SJCRH30 (cell line): Measurements from ENCODE around the gene SPOCK1. TPM values are rescaled to one million over a fixed set of nuclear protein-coding genes. Genes with fewer than 3 reads are reported as not detected.

Source experiments
- DNase-seq, 2 experiments: peaks; one replicate each; pipeline ENCODE4 v3.0.0-alpha.2; 2015 to 2020
- H3K27ac ChIP-seq: fragments of 250-450 bp; sonication (Bioruptor Pico); 2 replicates; pipeline ENCODE4 v1.5.1; 2020; ENCODE audit warnings: mild to moderate bottlenecking, moderate library complexity
- H3K27me3 ChIP-seq: fragments of 250-450 bp; sonication (Bioruptor Pico); 2 replicates; pipeline ENCODE4 v1.5.1; 2020; ENCODE audit warnings: mild to moderate bottlenecking, moderate library complexity
- H3K36me3 ChIP-seq: fragments of 250-450 bp; sonication (Bioruptor Pico); 2 replicates; pipeline ENCODE4 v1.5.1; 2020; ENCODE audit warnings: mild to moderate bottlenecking, moderate library complexity
- H3K4me1 ChIP-seq: fragments of 250-450 bp; sonication (Bioruptor Pico); 2 replicates; pipeline ENCODE4 v1.5.1; 2020; ENCODE audit warnings: mild to moderate bottlenecking, moderate library complexity
- H3K4me3 ChIP-seq: fragments of 250-450 bp; sonication (Bioruptor Pico); 2 replicates; pipeline ENCODE4 v1.5.1; 2020; ENCODE audit warnings: mild to moderate bottlenecking, moderate library complexity
- H3K9me3 ChIP-seq: fragments of 250-450 bp; sonication (Bioruptor Pico); replicated peaks from 2 replicates; pipeline ENCODE4 v1.5.1; 2020; ENCODE audit warnings: mild to moderate bottlenecking, moderate library complexity
- total RNA-seq: library from RNA; depleted of rRNA; stranded (reverse); fragments of >200 nt; shearing (Covaris generic); gene quantifications from 2 replicates; pipeline ENCODE4 v1.2.3, GENCODE V29; 2014

Gene SPOCK1
- total RNA-seq, 1 experiment from 2014 or later, result 0.06 TPM

DNA sequence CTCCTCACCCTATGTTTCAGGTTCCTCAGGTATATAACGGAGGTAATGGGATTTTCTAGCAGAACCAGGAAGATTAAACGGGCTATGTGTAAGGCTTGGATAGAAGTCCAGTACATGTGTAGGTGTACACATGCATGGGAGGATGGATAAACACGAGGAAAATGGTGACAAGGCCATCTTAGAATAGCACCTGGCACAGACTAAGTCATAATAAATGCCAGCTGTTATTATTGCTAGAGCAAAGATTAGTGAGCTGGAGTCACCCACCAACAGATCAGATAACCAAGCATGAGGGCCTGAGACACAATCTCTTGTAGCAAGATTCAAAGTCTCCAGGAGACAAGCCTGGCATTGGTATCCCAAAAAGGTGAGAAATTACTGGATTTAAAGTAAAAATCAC, 21.1 kb downstream of the SPOCK1 start:
- Histone ChIP-seq H3K4me3 (no peak overlapping the region), H3K27ac (no peak overlapping the region), H3K4me1 (no peaks in the 10 kb centered on the region), H3K27me3 (no peaks in the 10 kb centered on the region), H3K9me3 (no peaks in the 10 kb centered on the region), H3K36me3 (no peaks in the 10 kb centered on the region)
- DNase-seq, result no peak

DNA sequence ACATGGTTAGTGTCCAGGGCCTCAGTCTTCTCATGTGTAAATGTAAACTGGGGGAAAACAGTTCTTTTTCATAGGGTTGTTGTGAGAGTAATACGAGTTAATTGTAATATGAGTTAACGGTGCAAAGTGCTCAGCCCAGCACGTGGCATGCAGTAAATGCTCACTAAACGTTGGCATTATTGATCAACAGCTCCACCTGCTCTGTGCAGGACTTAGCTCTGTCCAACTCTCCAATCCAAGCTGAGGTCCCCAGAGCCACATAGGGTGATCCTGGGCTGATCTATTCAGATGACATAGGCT, 28.3 kb downstream of the SPOCK1 start:
- Histone ChIP-seq H3K27ac (no peak overlapping the region), H3K27me3 (no peaks in the 10 kb centered on the region), H3K4me3 (no peak overlapping the region), H3K4me1 (no peaks in the 10 kb centered on the region), H3K36me3 (no peaks in the 10 kb centered on the region), H3K9me3 (no peaks in the 10 kb centered on the region)
- no peak for DNase-seq

DNA sequence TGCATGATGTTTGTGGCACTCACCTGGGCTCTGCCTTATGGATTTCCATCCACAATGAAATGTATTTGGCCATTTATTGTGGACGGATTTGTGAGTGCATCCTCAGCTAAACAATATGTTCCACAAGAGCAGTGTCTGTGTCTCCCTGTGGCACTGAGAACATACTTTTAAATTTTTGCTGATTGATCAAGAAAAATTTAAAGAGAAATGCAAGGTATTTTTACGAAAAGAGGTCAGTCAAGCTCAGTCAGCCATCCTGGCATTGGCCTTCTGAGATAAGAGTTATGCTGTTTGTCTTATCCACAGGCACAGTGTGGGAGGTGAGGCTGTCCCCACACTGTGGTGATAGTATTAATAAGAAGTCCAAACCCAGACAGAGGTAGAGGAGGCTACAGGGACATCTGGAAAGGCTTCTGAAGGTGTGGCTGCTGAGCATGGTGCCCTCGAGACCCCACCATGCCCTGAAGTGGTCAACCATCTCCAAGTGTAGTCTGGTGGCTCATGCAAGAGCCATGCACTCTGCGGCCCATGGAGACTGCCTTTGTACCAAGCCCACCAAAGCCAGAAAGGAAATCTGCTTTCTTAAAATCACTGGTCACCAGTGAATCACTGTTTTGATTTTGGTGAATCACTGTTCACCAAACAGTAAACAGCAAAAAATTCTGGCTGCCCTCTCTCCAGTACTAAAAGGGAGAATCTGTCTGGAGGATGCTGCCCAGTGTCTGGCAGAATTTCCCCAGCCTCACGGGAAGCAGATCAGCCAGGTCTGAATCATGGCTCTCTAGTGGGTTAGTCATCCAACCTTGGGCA, 28.8 kb downstream of the SPOCK1 start:
- Histone ChIP-seq H3K4me3 (no peak overlapping the region), H3K9me3 (no peaks in the 10 kb centered on the region), H3K27ac (no peak overlapping the region), H3K36me3 (no peaks in the 10 kb centered on the region), H3K4me1 (no peaks in the 10 kb centered on the region), H3K27me3 (no peaks in the 10 kb centered on the region)
- no peak for DNase-seq

DNA sequence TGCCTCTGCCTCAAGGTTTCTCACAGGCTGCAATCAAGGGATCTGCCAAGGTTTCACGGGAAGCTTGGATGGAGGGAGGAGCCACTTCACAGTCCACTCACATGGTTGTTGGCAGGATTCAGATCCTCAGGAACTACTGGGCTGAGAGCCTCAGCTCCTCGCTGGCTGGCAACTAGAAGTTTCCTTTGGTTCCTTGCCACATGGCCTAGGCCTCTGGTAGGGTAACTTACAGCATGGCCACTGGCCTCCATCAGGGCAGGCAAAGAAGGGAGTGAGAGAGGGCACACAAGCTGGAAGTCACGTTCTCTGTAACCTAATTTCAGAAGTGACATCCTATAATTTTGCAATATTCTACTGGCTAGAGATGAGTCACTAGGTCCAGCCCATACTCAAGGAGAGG, 32.2 kb downstream of the SPOCK1 start:
- Histone ChIP-seq H3K4me1 (no peaks in the 10 kb centered on the region), H3K9me3 (no peaks in the 10 kb centered on the region), H3K27me3 (no peaks in the 10 kb centered on the region), H3K36me3 (no peaks in the 10 kb centered on the region), H3K4me3 (no peak overlapping the region), H3K27ac (no peak overlapping the region)
- DNase-seq, result no peak

DNA sequence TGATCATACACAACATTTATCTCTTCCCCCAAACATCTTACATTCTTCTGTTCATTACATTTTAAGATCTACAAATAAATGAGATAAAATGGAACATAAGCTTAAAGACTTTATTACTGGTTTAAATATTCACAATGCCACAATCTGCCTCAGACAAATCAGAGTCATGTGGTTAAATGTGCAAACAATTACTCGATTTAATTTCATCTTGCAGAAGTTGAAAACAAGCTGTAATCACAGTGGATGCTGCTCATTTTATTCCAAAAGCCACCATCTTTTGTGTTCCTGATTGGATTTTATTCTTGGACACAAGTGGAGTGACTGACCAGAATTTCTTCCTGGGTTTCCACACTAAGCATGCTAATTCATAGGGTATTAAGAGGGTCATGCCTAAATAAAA, 33.2 kb downstream of the SPOCK1 start:
- no peak overlapping the region for H3K4me3 ChIP-seq
- H3K4me1 ChIP-seq, result no peaks in the 10 kb centered on the region
- no peaks in the 10 kb centered on the region for H3K36me3 ChIP-seq
- no peak overlapping the region for H3K27ac ChIP-seq
- no peak for DNase-seq
- H3K27me3 ChIP-seq, result no peaks in the 10 kb centered on the region
- H3K9me3 ChIP-seq, result no peaks in the 10 kb centered on the region

DNA sequence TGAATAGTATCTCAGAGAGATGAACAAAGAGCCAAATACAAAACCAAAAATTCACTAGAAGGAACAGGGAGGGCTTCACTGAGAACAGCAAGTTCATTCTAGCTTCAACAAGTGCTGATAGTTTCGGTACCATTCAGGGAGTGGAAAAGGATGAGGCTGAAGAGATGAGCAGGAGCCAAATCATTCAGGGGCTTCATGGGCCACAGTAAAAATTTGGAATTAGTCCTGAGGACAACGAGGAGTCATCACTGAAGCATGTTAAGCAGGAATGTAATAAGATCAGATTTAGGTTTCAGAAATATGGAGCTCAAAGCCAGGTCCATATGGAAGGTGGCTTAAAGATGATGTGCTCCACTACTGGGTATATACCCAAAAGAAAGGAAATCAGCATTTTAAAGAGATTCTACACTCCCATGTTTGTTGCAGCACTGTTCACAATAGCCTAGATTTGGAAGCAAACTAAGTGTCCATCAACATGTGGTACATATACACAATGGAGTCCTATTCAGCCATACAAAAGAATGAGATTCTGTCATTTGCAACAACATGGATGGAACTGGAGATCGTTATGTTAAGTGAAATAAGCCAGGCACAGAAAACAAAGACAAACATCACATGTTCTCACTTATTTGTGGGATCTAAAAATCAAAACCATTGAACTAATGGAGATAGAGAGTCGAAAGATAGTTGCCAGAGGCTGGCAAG, 36.2 kb downstream of the SPOCK1 start:
- no peaks in the 10 kb centered on the region for H3K36me3 ChIP-seq
- no peak for DNase-seq
- H3K9me3 ChIP-seq, result no peaks in the 10 kb centered on the region
- H3K27me3 ChIP-seq, result no peaks in the 10 kb centered on the region
- H3K4me1 ChIP-seq, result no peaks in the 10 kb centered on the region
- H3K27ac ChIP-seq, result no peak overlapping the region
- no peak overlapping the region for H3K4me3 ChIP-seq

DNA sequence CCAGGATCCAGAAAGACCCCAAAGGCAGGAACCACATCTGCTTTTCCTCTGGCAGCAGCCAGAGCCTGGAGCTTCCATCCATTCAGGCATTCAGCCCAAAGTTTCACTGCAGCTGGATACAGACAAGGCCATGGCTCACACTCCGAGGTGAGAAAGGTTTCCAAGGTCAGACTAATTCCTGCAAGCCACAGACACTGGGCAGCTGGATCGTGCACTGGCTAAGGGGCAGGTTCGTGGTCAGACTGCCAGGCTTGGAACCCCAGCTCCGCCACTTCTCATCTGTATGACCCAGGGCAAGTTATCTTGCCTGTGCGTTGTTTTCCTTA, 36.9 kb downstream of the SPOCK1 start:
- no peaks in the 10 kb centered on the region for H3K4me1 ChIP-seq
- no peaks in the 10 kb centered on the region for H3K36me3 ChIP-seq
- H3K27me3 ChIP-seq, result no peaks in the 10 kb centered on the region
- H3K27ac ChIP-seq, result no peak overlapping the region
- H3K9me3 ChIP-seq, result no peaks in the 10 kb centered on the region
- no peak for DNase-seq
- H3K4me3 ChIP-seq, result no peak overlapping the region

DNA sequence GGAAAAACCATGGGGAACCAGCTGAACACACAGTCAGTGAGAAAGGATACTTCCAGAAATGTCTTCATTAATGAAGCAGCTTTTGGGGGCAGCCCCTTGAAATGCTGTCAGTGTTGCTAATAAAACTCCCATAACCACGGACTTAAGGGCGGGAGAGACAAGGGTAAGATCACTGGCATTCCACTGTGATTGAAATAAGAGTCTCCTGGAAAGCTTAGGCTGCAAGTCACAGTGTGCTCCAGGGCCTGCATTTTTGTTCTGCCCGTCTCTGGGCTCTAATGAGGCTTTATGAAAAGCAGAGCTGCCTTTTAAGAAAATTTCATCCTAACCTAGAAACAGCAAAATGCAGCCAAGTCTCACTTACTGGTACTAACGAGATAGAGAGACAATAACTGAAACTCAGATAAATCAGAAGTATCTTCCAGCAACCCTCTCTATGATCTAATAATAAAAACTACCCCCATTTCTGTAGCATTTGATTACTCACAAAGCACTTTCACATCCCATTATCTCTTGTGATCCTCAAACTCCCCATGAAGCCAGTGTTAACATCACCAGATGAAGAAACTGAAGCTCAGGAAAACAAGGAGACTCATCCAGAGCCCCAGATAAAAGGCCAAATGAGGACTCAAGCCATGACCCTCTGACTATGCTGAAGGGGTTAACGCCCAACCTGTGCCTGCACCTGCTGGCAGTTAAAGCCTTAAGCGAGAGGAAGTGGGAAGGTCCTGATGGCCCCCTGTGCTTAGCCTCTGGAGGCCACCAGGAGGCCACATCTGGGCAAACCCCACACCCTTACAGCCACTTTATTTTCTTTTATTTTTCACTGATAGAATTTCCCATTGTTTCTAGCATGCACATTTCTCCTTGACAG, 37.5 kb downstream of the SPOCK1 start:
- Histone ChIP-seq H3K4me1 (no peaks in the 10 kb centered on the region), H3K9me3 (no peaks in the 10 kb centered on the region), H3K27me3 (no peaks in the 10 kb centered on the region), H3K36me3 (no peaks in the 10 kb centered on the region), H3K4me3 (no peak overlapping the region), H3K27ac (no peak overlapping the region)
- DNase-seq, result no peak

DNA sequence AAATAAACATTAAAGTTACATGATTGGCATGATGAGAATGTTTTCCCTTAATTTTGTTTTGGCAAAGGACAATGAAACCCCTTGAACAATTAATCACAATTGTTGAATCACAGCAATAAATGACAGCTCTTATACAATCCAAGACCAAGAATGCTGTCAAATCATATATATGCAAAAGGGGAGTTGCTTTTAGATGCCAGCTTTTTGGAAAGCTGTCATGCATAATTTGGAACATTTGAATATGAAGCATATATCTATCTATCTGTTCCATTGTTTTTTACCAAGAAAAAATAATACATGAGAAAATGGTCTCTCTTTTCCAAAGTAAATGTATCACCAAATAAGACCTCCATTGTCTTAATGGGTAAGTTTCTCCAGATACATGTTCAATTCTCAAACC, 44.5 kb downstream of the SPOCK1 start:
- Histone ChIP-seq H3K27ac (no peak overlapping the region), H3K4me1 (no peaks in the 10 kb centered on the region), H3K27me3 (no peaks in the 10 kb centered on the region), H3K4me3 (no peak overlapping the region), H3K36me3 (no peaks in the 10 kb centered on the region), H3K9me3 (no peaks in the 10 kb centered on the region)
- no peak for DNase-seq

DNA sequence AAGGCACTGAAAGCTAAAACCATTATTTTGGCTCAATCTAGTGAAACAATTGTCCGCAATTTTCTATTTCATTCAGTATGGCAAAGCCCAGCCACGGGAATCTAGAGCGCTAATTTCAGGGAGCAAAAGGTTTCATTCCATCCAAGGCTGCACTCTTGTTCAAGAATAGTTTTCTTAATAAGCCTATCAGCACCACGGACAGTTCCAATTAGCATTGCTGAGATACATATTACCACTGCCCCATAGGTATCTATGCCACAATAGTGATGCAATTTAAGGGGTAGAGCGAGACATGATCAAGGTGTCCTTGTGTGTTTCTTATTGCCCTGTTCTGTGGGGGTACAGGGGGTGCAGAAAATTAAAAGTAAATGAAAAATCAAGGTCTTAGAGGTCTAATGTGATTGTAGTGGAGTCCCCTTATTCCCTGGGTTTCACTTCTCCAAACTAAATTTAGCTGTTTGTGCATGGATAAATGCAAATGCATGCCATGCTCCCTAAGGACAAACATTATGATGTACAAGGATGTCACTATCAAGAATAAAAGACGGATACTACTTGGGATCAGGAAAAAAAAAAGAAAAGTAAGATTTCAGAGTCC, 45.5 kb downstream of the SPOCK1 start:
- no peak overlapping the region for H3K27ac ChIP-seq
- peak; percentile 38 to 75 for DNase-seq
- no peaks in the 10 kb centered on the region for H3K27me3 ChIP-seq
- no peak overlapping the region for H3K4me3 ChIP-seq
- no peaks in the 10 kb centered on the region for H3K36me3 ChIP-seq
- no peaks in the 10 kb centered on the region for H3K9me3 ChIP-seq
- no peaks in the 10 kb centered on the region for H3K4me1 ChIP-seq

DNA sequence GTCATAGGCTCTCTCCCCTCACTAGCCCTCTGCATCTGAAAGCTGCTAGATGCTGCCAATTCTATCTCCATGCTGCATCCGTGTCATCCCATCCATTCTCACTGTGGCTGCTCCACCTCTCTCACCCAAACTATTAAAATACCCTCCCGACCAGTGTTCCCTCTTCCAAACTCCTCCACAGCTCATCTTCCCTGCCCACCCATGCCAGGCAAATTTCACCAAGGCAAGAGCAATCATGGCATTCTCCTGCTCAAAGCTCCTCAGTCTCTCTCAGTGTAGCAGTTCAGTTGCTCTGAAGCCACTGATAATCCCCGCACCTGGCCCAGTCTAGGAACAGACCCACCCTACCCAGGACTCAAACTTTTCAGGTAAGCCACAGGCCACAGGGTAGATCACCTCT, 48.4 kb downstream of the SPOCK1 start:
- H3K4me1 ChIP-seq, result no peaks in the 10 kb centered on the region
- H3K4me3 ChIP-seq, result no peak overlapping the region
- H3K27me3 ChIP-seq, result no peaks in the 10 kb centered on the region
- H3K9me3 ChIP-seq, result no peaks in the 10 kb centered on the region
- H3K36me3 ChIP-seq, result no peaks in the 10 kb centered on the region
- no peak overlapping the region for H3K27ac ChIP-seq
- no peak for DNase-seq

DNA sequence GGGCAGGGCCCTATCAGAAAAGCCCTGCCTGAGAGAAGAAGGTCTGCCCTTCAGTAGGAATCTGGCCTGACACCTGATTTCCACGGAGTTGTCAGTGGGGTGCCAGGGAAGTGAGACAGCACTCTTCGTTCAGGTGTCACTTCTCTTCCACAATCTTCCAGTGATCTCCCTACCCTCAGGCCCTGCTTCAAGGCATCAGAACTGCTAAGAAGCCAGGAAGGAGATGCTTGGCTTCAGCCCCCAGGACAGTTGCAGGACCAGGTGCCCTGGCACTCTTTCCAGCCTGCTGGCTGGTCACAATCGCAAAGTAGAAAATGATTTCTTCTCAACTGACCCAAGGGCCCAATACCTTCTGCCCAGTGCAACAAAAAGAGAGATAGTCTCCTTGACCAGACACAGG, 50.3 kb downstream of the SPOCK1 start:
- Histone ChIP-seq H3K27me3 (no peaks in the 10 kb centered on the region), H3K27ac (no peak overlapping the region)
- no peak for DNase-seq

DNA sequence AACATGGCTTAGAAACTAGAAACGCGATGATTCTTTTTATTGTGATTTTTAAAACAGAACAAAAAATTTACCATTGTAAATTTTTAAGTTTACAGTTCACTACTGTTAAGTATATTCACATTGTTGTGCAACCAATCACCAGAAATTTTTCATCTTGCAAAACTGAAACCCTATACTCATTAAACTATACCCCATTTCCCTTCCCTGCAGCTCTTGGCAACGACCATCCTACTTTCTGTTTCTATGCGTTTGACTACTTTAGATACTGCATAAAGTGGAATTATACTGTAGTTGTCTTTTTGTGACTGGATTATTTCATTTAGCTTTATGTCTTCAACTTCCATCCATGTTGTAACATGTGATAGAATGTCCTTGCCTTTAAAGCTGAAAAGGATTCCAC, 52.5 kb downstream of the SPOCK1 start:
- H3K27me3 ChIP-seq, result no peaks in the 10 kb centered on the region
- H3K9me3 ChIP-seq, result no peaks in the 10 kb centered on the region
- no peak for DNase-seq
- no peak overlapping the region for H3K4me3 ChIP-seq
- H3K27ac ChIP-seq, result no peak overlapping the region
- no peaks in the 10 kb centered on the region for H3K36me3 ChIP-seq
- H3K4me1 ChIP-seq, result no peaks in the 10 kb centered on the region

More for the DNA sequence above, 50.3 kb downstream of the SPOCK1 start:
- Histone ChIP-seq H3K4me3 (no peak overlapping the region), H3K4me1 (no peaks in the 10 kb centered on the region), H3K36me3 (no peaks in the 10 kb centered on the region), H3K9me3 (no peaks in the 10 kb centered on the region)

DNA sequence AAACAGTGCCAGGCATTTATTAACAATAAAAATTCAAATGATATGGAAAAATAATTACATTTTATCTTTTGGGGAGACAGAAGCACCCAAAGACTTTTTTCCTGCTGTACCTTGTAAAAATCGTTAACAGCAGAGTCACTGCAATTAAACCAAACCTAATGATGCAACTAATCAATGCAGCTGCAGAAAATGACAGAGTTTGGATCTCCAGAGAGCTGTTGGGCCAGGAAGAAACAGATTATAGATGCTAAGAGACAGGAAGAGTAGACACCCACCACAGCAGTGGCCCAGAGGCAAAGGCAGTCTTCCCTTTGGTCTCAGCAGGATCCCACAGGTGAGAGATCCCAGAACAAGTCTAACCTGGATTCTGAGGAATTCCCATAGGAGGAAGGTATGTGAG, 53.0 kb downstream of the SPOCK1 start:
- H3K9me3 ChIP-seq, result no peaks in the 10 kb centered on the region
- no peaks in the 10 kb centered on the region for H3K4me1 ChIP-seq
- H3K27ac ChIP-seq, result no peak overlapping the region
- no peaks in the 10 kb centered on the region for H3K36me3 ChIP-seq
- no peak overlapping the region for H3K4me3 ChIP-seq
- no peak for DNase-seq
- H3K27me3 ChIP-seq, result no peaks in the 10 kb centered on the region

DNA sequence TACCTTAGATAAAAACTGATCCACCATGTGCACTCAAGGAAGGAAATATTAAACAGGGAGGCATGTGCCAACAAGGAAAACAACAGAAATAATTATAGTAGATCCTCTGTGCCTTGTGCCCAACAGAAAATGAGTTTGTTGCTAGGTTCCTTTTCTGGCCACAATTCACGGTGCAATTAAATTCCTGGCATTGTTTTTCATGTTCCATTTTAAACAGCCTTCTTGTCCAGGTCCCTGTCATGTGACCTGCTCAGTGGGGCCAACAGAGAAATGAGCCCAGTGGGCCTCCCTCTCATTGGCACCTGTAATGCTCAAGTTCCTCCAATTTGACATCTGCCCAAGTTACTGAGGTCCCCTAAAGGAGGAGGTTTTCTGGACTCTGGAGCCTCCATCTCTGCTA, 56.5 kb downstream of the SPOCK1 start:
- DNase-seq, result no peak
- H3K36me3 ChIP-seq, result no peaks in the 10 kb centered on the region
- no peaks in the 10 kb centered on the region for H3K27me3 ChIP-seq
- no peak overlapping the region for H3K4me3 ChIP-seq
- no peak overlapping the region for H3K27ac ChIP-seq
- no peaks in the 10 kb centered on the region for H3K4me1 ChIP-seq
- H3K9me3 ChIP-seq, result no peaks in the 10 kb centered on the region
